Naive thymus-derived CD4-positive, alpha-beta T cell (primary cell): ENCODE data around the gene IQGAP2. TPM values are rescaled to one million over a fixed set of nuclear protein-coding genes. Genes with fewer than 3 reads are reported as not detected.

Source experiments
- ATAC-seq: fragments of 150-1000 bp; cut with Tn5 transposase; 2 replicates; pipeline ENCODE4 v1.10.0; 2021; ENCODE audit warnings: mild to moderate bottlenecking, moderate library complexity
- CTCF ChIA-PET: fragments of 350-600 bp; sonication (Branson Sonifier 250); formaldehyde crosslinking; loops from one replicate; lab custom pipeline; 2021; ENCODE audit warnings: antibody characterized with exemption; lab: Charles Lee
- POLR2A ChIA-PET: fragments of 350-600 bp; sonication (Branson Sonifier 250); formaldehyde crosslinking; loops from one replicate; lab custom pipeline; 2021; ENCODE audit warnings: antibody characterized with exemption, inconsistent platforms; lab: Charles Lee
- DNase-seq, 9 donors: peaks; one replicate each; pipeline versions ENCODE4 v3.0.0 to v3.0.0-alpha.2; 2020 to 2022; ENCODE audit warnings: mixed read lengths in 1 of 9
- H3K27ac ChIP-seq: one replicate; pipeline ENCODE4 v1.7.0; 2013; ENCODE audit warnings: mild to moderate bottlenecking, low read depth, low read length, moderate library complexity
- H3K27me3 ChIP-seq, 2 donors: one replicate each; pipeline ENCODE4 v1.7.0; 2013; ENCODE audit warnings: low read length in 2 of 2, mild to moderate bottlenecking in 2 of 2, moderate library complexity in 2 of 2; ENCODE audit not compliant: control insufficient read depth in 2 of 2, insufficient read depth in 2 of 2
- H3K36me3 ChIP-seq, 3 experiments: 1 replicate in 2 of 3; 2 replicates in 1 of 3; pipeline ENCODE4 v1.7.0; 2013; ENCODE audit warnings: low read length in 3 of 3, mild to moderate bottlenecking in 3 of 3, moderate library complexity in 1 of 3; ENCODE audit not compliant: insufficient read depth in 3 of 3, control insufficient read depth in 2 of 3
- H3K4me1 ChIP-seq, 2 donors: one replicate each; pipeline ENCODE4 v1.7.0; 2013; ENCODE audit warnings: low read length in 2 of 2, mild to moderate bottlenecking in 2 of 2, moderate library complexity in 1 of 2; ENCODE audit not compliant: control insufficient read depth in 2 of 2, insufficient read depth in 2 of 2
- H3K4me3 ChIP-seq: 2 replicates; pipeline ENCODE4 v1.7.0; 2013; ENCODE audit warnings: mild to moderate bottlenecking, low read length
- H3K9me3 ChIP-seq, 3 experiments: 1 replicate in 2 of 3; 2 replicates in 1 of 3; pipeline ENCODE4 v1.7.0; 2013; ENCODE audit warnings: low read length in 3 of 3; ENCODE audit not compliant: control insufficient read depth in 2 of 3
- H3K27ac Mint-ChIP-seq, 9 donors: one replicate each; pipeline ENCODE4 v1.8.0; 2020 to 2022; ENCODE audit warnings: mixed read lengths in 9 of 9, mild to moderate bottlenecking in 8 of 9, moderate library complexity in 5 of 9, inconsistent platforms in 2 of 9
- H3K27me3 Mint-ChIP-seq, 5 donors: one replicate each; pipeline ENCODE4 v1.8.0; 2021 to 2022; ENCODE audit warnings: mixed read lengths in 5 of 5, mild to moderate bottlenecking in 1 of 5
- H3K36me3 Mint-ChIP-seq, 5 donors: one replicate each; pipeline ENCODE4 v1.8.0; 2020 to 2022; ENCODE audit warnings: mixed read lengths in 5 of 5, mild to moderate bottlenecking in 3 of 5, inconsistent platforms in 1 of 5
- H3K4me1 Mint-ChIP-seq, 7 donors: one replicate each; pipeline ENCODE4 v1.8.0; 2020 to 2022; ENCODE audit warnings: mixed read lengths in 7 of 7, mild to moderate bottlenecking in 3 of 7, inconsistent platforms in 1 of 7
- H3K4me3 Mint-ChIP-seq, 10 donors: one replicate each; pipeline ENCODE4 v1.8.0; 2020 to 2022; ENCODE audit warnings: mild to moderate bottlenecking in 10 of 10, mixed read lengths in 10 of 10, moderate library complexity in 6 of 10, inconsistent platforms in 2 of 10
- H3K9me3 Mint-ChIP-seq, 11 donors: one replicate each; pipeline ENCODE4 v1.8.0; 2020 to 2022; ENCODE audit warnings: mixed read lengths in 11 of 11, mild to moderate bottlenecking in 4 of 11, inconsistent platforms in 1 of 11, moderate library complexity in 1 of 11
- intact Hi-C, 2 donors: fragments of 100-400 bp; cut with micrococcal nuclease; formaldehyde crosslinking; loops; one replicate each; pipeline ENCODE4 v1.15.1; 2023
- polyA plus RNA-seq, 2 donors: library from polyadenylated mRNA; unstranded; fragments of 300-500 nt; fragmentation: Illumina TruSeq; gene quantifications; one replicate each; pipeline ENCODE4 v1.2.3, GENCODE V29; 2021
- total RNA-seq, 6 experiments: library from RNA in 5 of 6; stranded (reverse) in 5 of 6; gene quantifications; 1 replicate in 5 of 6; 2 replicates in 1 of 6; pipeline ENCODE4 v1.2.3 and lab custom pipeline; 2021 to 2026

The IQGAP2 gene
- total and polyA plus RNA-seq, 7 experiments from 2014 or later, result 19.0 to 114 (median 86.3) TPM

GRCh38 chr5:76457674-76458485 is 54.8 kb downstream of the IQGAP2 start:
- peak; percentile 68 for ATAC-seq
- Histone ChIP-seq H3K4me1 (peaks cover 0 to 18% of the 10 kb centered on the region in 2 donors), H3K4me3 (no peak overlapping the region), H3K9me3 (no peaks in the 10 kb centered on the region), H3K27me3 (no peaks in the 10 kb centered on the region), H3K36me3 (peaks cover 0 to 10% (median 3%) of the 10 kb centered on the region in 3 experiments), H3K27ac (no peak overlapping the region)
- Mint-ChIP-seq H3K4me1 (peaks cover 32 to 66% (median 57%) of the 10 kb centered on the region in 7 donors), H3K9me3 (peaks cover 0 to 5% (median 0%) of the 10 kb centered on the region in 11 donors), H3K36me3 (peaks cover 5 to 43% (median 36%) of the 10 kb centered on the region in 5 donors), H3K27me3 (no peaks in the 10 kb centered on the region), H3K27ac (peak overlapping the region in 3 of 9 donors; percentile 2 to 65 (median 7)), H3K4me3 (no peak overlapping the region)
- no peak for DNase-seq
- intact Hi-C loops, result no loop called here
- ChIA-PET CTCF (interaction anchor here (0.8 kb wide), 1 partner anchor 14 kb away, joined by 3 read pairs; no protein-coding TSS in a partner anchor), POLR2A (no interaction called here)

- H3K4me3 ChIP-seq, result no peak overlapping the region
- no peaks in the 10 kb centered on the region for H3K9me3 ChIP-seq
- ATAC-seq, result no peak
- DNase-seq, result no peak
- H3K4me1 ChIP-seq, result peaks cover 0 to 18% of the 10 kb centered on the region in 2 donors
- ChIA-PET POLR2A (no interaction called here), CTCF (interaction anchor here (0.8 kb wide), 1 partner anchor 14 kb away, joined by 3 read pairs; no protein-coding TSS in a partner anchor)
- H3K36me3 ChIP-seq, result peaks cover 0 to 10% (median 3%) of the 10 kb centered on the region in 3 experiments
- Mint-ChIP-seq H3K4me3 (no peak overlapping the region), H3K36me3 (peaks cover 5 to 48% (median 36%) of the 10 kb centered on the region in 5 donors), H3K27me3 (no peaks in the 10 kb centered on the region), H3K4me1 (peaks cover 32 to 71% (median 58%) of the 10 kb centered on the region in 7 donors), H3K9me3 (peaks cover 0 to 5% (median 0%) of the 10 kb centered on the region in 11 donors), H3K27ac (peak overlapping the region in 2 of 9 donors; percentile 7 to 37)
- H3K27me3 ChIP-seq, result no peaks in the 10 kb centered on the region
- H3K27ac ChIP-seq, result no peak overlapping the region
- intact Hi-C loops, result no loop called here
These were observed 55.4 kb downstream of the IQGAP2 start for GRCh38 chr5:76458486-76458830.

- H3K27ac Mint-ChIP-seq, result peak overlapping the region in 5 of 9 donors; percentile 7 to 39 (median 37)
- Histone ChIP-seq H3K4me3 (no peak overlapping the region), H3K4me1 (peaks cover 0 to 18% of the 10 kb centered on the region in 2 donors), H3K9me3 (no peaks in the 10 kb centered on the region), H3K27me3 (no peaks in the 10 kb centered on the region), H3K36me3 (peaks cover 0 to 10% (median 3%) of the 10 kb centered on the region in 3 experiments), H3K27ac (no peak overlapping the region)
- H3K9me3 Mint-ChIP-seq, result peaks cover 0 to 5% (median 0%) of the 10 kb centered on the region in 11 donors
- DNase-seq (no peak), ATAC-seq (no peak)
- intact Hi-C loops, result no loop called here
- no peaks in the 10 kb centered on the region for H3K27me3 Mint-ChIP-seq
- H3K36me3 Mint-ChIP-seq, result peaks cover 5 to 59% (median 43%) of the 10 kb centered on the region in 5 donors
- peaks cover 32 to 75% (median 56%) of the 10 kb centered on the region in 7 donors for H3K4me1 Mint-ChIP-seq
- H3K4me3 Mint-ChIP-seq, result no peak overlapping the region
- POLR2A ChIA-PET, result no interaction called here
- CTCF ChIA-PET, result interaction anchor here (0.6 kb wide), 1 partner anchor 13 kb away, joined by 3 read pairs; no protein-coding TSS in a partner anchor
These were observed 57.0 kb downstream of the IQGAP2 start for GRCh38 chr5:76460104-76460503.

- H3K36me3 ChIP-seq, result peaks cover 0 to 10% (median 3%) of the 10 kb centered on the region in 3 experiments
- H3K27ac ChIP-seq, result no peak overlapping the region
- ChIA-PET CTCF (no interaction called here), POLR2A (no interaction called here)
- Mint-ChIP-seq H3K36me3 (peaks cover 5 to 67% (median 54%) of the 10 kb centered on the region in 5 donors), H3K27ac (peak overlapping the region in 1 of 9 donors; percentile 48), H3K4me3 (no peak overlapping the region), H3K27me3 (no peaks in the 10 kb centered on the region), H3K4me1 (peaks cover 29 to 73% (median 45%) of the 10 kb centered on the region in 7 donors), H3K9me3 (peaks cover 0 to 7% (median 0%) of the 10 kb centered on the region in 11 donors)
- H3K4me1 ChIP-seq, result peaks cover 0 to 15% of the 10 kb centered on the region in 2 donors
- H3K4me3 ChIP-seq, result no peak overlapping the region
- intact Hi-C loops, result no loop called here
- DNase-seq (no peak), ATAC-seq (no peak)
- H3K27me3 ChIP-seq, result no peaks in the 10 kb centered on the region
- no peaks in the 10 kb centered on the region for H3K9me3 ChIP-seq
These were observed 59.1 kb downstream of the IQGAP2 start for GRCh38 chr5:76462097-76462667.

GRCh38 chr5:76467216-76467615 is 64.1 kb downstream of the IQGAP2 start:
- H3K4me3 Mint-ChIP-seq, result no peak overlapping the region
- H3K9me3 ChIP-seq, result no peaks in the 10 kb centered on the region
- H3K27me3 ChIP-seq, result no peaks in the 10 kb centered on the region
- H3K27ac Mint-ChIP-seq, result peak overlapping the region in 4 of 9 donors; percentile 12 to 46 (median 36)
- DNase-seq, result no peak
- H3K27ac ChIP-seq, result no peak overlapping the region
- peaks cover 0 to 3% (median 0%) of the 10 kb centered on the region in 11 donors for H3K9me3 Mint-ChIP-seq
- ChIA-PET CTCF (interaction anchor here (0.6 to 1.2 kb wide), 3 partner anchors 11 to 929 kb away, joined by 3 read pairs; no protein-coding TSS in a partner anchor), POLR2A (interaction anchor here (0.6 to 0.9 kb wide), 3 partner anchors 85 to 1585 kb away, joined by 3 read pairs; no protein-coding TSS in a partner anchor)
- intact Hi-C loops, result no loop called here
- no peak overlapping the region for H3K4me3 ChIP-seq
- H3K36me3 Mint-ChIP-seq, result peaks cover 7 to 56% (median 49%) of the 10 kb centered on the region in 5 donors
- peaks cover 0 to under 1% (median 0%) of the 10 kb centered on the region in 3 experiments for H3K36me3 ChIP-seq
- H3K27me3 Mint-ChIP-seq, result no peaks in the 10 kb centered on the region
- peaks cover 34 to 69% (median 52%) of the 10 kb centered on the region in 7 donors for H3K4me1 Mint-ChIP-seq
- peaks cover 18 to 23% of the 10 kb centered on the region in 2 donors for H3K4me1 ChIP-seq
- ATAC-seq, result no peak

GRCh38 chr5:76468635-76469425 is 65.7 kb downstream of the IQGAP2 start:
- ChIA-PET CTCF (no interaction called here), POLR2A (no interaction called here)
- peak; percentile 49 for ATAC-seq
- Mint-ChIP-seq H3K4me1 (peaks cover 42 to 81% (median 62%) of the 10 kb centered on the region in 7 donors), H3K27me3 (no peaks in the 10 kb centered on the region), H3K4me3 (no peak overlapping the region), H3K27ac (peak overlapping the region; percentile 2 to 98 (median 59)), H3K9me3 (peaks cover 0 to 6% (median 0%) of the 10 kb centered on the region in 11 donors), H3K36me3 (peaks cover 7 to 61% (median 42%) of the 10 kb centered on the region in 5 donors)
- DNase-seq, result no peak
- H3K9me3 ChIP-seq, result no peaks in the 10 kb centered on the region
- H3K27me3 ChIP-seq, result no peaks in the 10 kb centered on the region
- peaks cover 33 to 39% of the 10 kb centered on the region in 2 donors for H3K4me1 ChIP-seq
- intact Hi-C loops, result no loop called here
- H3K36me3 ChIP-seq, result no peaks in the 10 kb centered on the region
- H3K4me3 ChIP-seq, result no peak overlapping the region
- no peak overlapping the region for H3K27ac ChIP-seq
